Activated CD8-positive, alpha-beta T cell treated with anti-CD3 and anti-CD28 coated beads for 36 hours (primary cell): ENCODE measurements around the gene TMEM123. TPM values are rescaled to one million over a fixed set of nuclear protein-coding genes. Genes with fewer than 3 reads are reported as not detected.

ENCODE experiments used
- ATAC-seq: fragments of 200-7000 bp; cut with Tn5 transposase; one replicate; pipeline ENCODE4 v1.10.0; 2021; ENCODE audit warnings: mild to moderate bottlenecking, moderate library complexity
- CTCF ChIA-PET: fragments of 350-600 bp; sonication (Branson Sonifier 250); formaldehyde crosslinking; loops from one replicate; lab custom pipeline; 2021; ENCODE audit warnings: antibody characterized with exemption; lab: Charles Lee
- POLR2A ChIA-PET: fragments of 350-600 bp; sonication (Branson Sonifier 250); formaldehyde crosslinking; loops from one replicate; lab custom pipeline; 2021; ENCODE audit warnings: antibody characterized with exemption; lab: Charles Lee
- DNase-seq: peaks from one replicate; pipeline ENCODE4 v3.0.0-alpha.2; 2020
- H3K27ac Mint-ChIP-seq: one replicate; pipeline ENCODE4 v1.8.0; 2021; ENCODE audit warnings: mild to moderate bottlenecking, mixed read lengths
- H3K27me3 Mint-ChIP-seq: one replicate; pipeline ENCODE4 v1.8.0; 2021; ENCODE audit warnings: mixed read lengths
- H3K36me3 Mint-ChIP-seq: one replicate; pipeline ENCODE4 v1.8.0; 2021; ENCODE audit warnings: low read depth, mixed read lengths
- H3K4me1 Mint-ChIP-seq: one replicate; pipeline ENCODE4 v1.8.0; 2021; ENCODE audit warnings: low read depth, mixed read lengths
- H3K4me3 Mint-ChIP-seq: one replicate; pipeline ENCODE4 v1.8.0; 2021; ENCODE audit warnings: mild to moderate bottlenecking, moderate library complexity, mixed read lengths
- H3K9me3 Mint-ChIP-seq: one replicate; pipeline ENCODE4 v1.8.0; 2021; ENCODE audit warnings: mixed read lengths
- intact Hi-C: fragments of 100-400 bp; cut with micrococcal nuclease; formaldehyde crosslinking; loops from one replicate; pipeline ENCODE4 v1.10.0; 2022
- total RNA-seq, 2 experiments: library from RNA; stranded (reverse); gene quantifications; one replicate each; pipeline ENCODE4 v1.2.3, GENCODE V29; 2021
- TF ChIP-seq, protein P1 (sequence below): fragments of 200-600 bp; IDR thresholded peaks from one replicate; pipeline ENCODE4 v1.8.0; 2022; ENCODE audit warnings: antibody characterized with exemption, mild to moderate bottlenecking

TMEM123 gene
- total RNA-seq, 2 experiments from 2014 or later: 234 to 235 TPM

DNA sequence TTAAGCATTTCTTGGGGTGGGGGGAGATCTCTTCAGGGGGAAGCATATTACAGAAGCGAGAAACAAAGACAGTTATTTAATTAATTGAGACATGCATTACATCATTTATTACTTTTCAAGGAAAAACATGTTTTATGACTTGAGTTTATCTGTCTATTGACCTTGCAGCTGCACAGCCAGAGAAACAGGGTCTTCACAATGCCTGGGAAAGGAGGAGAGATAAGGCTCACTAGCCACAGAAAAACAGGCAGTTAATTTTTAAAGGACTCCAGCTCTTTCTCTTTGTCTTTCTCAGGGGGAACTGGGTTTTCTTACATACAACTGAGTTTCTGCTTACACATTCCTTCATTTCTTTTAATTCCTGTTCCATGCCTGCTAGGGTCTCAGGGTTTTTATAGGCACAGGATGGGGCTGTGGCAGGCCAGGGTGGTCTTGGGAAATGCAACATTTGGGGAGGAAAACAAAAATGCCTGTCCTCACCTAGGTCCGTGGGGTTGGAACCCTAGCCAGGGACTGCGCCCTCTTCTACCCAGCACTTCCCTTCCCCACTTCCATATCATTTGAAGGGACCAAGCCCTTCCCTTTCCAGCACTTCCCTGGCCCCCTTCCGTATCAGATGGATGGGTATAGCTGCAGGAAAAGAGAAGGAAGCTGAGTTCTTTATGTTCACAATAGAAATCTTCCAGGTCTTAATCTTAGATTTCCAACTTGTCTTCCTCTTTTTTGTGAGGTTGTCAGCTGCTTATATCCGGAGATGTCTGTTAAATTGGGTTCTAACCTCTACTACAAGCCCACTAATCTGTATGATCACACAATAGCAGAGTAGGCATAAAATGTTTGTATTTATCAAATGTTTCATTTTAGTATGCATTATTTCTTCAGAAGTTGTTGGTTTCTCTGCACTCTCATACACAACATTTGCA is 67.2 kb downstream of the TMEM123 start:
- H3K4me1 Mint-ChIP-seq: peaks cover 44% of the 10 kb centered on the region
- ChIA-PET POLR2A (interaction anchor here (1.4 to 2.6 kb wide), 2 partner anchors 7 to 12 kb away, joined by 5 to 8 read pairs; no protein-coding TSS in a partner anchor), CTCF (interaction anchor here (1.3 to 1.6 kb wide), 2 partner anchors 17 to 111 kb away, joined by 4 to 5 read pairs; no protein-coding TSS in a partner anchor)
- intact Hi-C loops: no loop called here
- no peak overlapping the region for H3K4me3 Mint-ChIP-seq
- ATAC-seq (no peak), DNase-seq (no peak)
- peaks cover 8% of the 10 kb centered on the region for H3K9me3 Mint-ChIP-seq
- peak overlapping the region; percentile 47 for H3K27ac Mint-ChIP-seq
- no peaks in the 10 kb centered on the region for H3K27me3 Mint-ChIP-seq
- peaks cover 50% of the 10 kb centered on the region for H3K36me3 Mint-ChIP-seq
- TF ChIP-seq, protein P1, sequence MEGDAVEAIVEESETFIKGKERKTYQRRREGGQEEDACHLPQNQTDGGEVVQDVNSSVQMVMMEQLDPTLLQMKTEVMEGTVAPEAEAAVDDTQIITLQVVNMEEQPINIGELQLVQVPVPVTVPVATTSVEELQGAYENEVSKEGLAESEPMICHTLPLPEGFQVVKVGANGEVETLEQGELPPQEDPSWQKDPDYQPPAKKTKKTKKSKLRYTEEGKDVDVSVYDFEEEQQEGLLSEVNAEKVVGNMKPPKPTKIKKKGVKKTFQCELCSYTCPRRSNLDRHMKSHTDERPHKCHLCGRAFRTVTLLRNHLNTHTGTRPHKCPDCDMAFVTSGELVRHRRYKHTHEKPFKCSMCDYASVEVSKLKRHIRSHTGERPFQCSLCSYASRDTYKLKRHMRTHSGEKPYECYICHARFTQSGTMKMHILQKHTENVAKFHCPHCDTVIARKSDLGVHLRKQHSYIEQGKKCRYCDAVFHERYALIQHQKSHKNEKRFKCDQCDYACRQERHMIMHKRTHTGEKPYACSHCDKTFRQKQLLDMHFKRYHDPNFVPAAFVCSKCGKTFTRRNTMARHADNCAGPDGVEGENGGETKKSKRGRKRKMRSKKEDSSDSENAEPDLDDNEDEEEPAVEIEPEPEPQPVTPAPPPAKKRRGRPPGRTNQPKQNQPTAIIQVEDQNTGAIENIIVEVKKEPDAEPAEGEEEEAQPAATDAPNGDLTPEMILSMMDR: no peak

- H3K4me3 Mint-ChIP-seq: no peak overlapping the region
- intact Hi-C loops: no loop called here
- ChIA-PET POLR2A (interaction anchor here (1.4 to 2.6 kb wide), 2 partner anchors 8 to 13 kb away, joined by 5 to 8 read pairs; no protein-coding TSS in a partner anchor), CTCF (interaction anchor here (0.6 to 6.5 kb wide), 6 partner anchors 7 to 228 kb away, joined by 3 to 59 read pairs (median 4); no protein-coding TSS in a partner anchor)
- TF ChIP-seq, protein P1: no peak
- H3K27me3 Mint-ChIP-seq: no peaks in the 10 kb centered on the region
- DNase-seq: no peak
- peaks cover 41% of the 10 kb centered on the region for H3K4me1 Mint-ChIP-seq
- H3K36me3 Mint-ChIP-seq: peaks cover 52% of the 10 kb centered on the region
- peak overlapping the region; percentile 28 for H3K27ac Mint-ChIP-seq
- H3K9me3 Mint-ChIP-seq: peaks cover 8% of the 10 kb centered on the region
- ATAC-seq: no peak
Observed at GRCh38 chr11:102384419-102385079, 68.0 kb downstream of the TMEM123 start.

DNA sequence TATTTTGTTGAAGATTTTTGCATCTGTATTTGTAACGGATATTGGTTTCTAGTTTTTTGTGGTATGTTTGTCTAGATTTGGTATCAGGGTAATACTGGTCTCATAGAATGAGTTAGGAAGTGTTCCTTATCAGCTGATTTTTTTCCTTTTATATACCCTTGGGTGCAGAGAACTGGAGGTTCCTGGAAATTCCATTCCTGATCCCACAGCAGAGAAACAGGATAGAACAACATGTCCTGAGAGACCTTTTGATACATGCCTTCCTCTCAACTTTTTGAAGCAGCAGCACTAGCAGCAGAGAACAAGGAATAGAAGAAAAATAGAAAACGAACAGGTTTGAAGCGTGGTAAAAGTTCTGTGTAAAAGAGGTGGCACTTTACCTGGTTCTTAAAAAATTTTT is 68.7 kb downstream of the TMEM123 start:
- Mint-ChIP-seq H3K36me3 (peaks cover 48% of the 10 kb centered on the region), H3K27ac (no peak overlapping the region), H3K27me3 (no peaks in the 10 kb centered on the region), H3K9me3 (peaks cover 5% of the 10 kb centered on the region), H3K4me1 (peaks cover 37% of the 10 kb centered on the region), H3K4me3 (no peak overlapping the region)
- TF ChIP-seq, protein P1: no peak
- POLR2A ChIA-PET: interaction anchor here (1.4 to 2.6 kb wide), 2 partner anchors 9 to 14 kb away, joined by 5 to 8 read pairs; no protein-coding TSS in a partner anchor
- DNase-seq (no peak), ATAC-seq (no peak)
- CTCF ChIA-PET: interaction anchor here (1.0 to 6.5 kb wide), 5 partner anchors 8 to 229 kb away, joined by 3 to 59 read pairs (median 4); no protein-coding TSS in a partner anchor
- intact Hi-C loops: no loop called here

DNA sequence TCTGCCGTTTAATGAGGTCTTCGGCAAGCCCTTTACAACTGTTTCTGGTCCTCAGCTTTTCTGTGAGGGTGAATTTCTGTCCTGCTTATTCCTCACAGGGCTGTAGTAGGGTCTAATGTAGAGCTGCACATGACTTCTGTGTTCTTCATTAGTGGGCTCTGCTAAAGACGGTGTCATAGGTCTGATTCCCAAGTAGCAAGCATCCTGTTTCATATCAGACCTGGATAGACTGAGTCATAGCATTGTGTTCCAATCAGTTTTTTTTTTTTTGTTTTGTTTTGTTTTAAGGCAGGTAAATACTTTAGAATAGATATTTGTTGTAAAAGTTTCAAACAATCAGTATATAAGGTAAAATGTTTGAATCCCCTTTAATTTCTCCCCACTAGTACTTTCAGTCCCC is 70.2 kb downstream of the TMEM123 start:
- H3K27me3 Mint-ChIP-seq: no peaks in the 10 kb centered on the region
- CTCF ChIA-PET: interaction anchor here (0.9 to 6.5 kb wide), 4 partner anchors 9 to 114 kb away, joined by 3 to 59 read pairs (median 11); no protein-coding TSS in a partner anchor
- POLR2A ChIA-PET: interaction anchor here (0.7 to 2.6 kb wide), 2 partner anchors 10 to 96 kb away, joined by 3 to 8 read pairs; no protein-coding TSS in a partner anchor
- H3K4me3 Mint-ChIP-seq: no peak overlapping the region
- no peak overlapping the region for H3K27ac Mint-ChIP-seq
- peaks cover 46% of the 10 kb centered on the region for H3K36me3 Mint-ChIP-seq
- ATAC-seq (no peak), DNase-seq (no peak)
- H3K4me1 Mint-ChIP-seq: peaks cover 40% of the 10 kb centered on the region
- TF ChIP-seq, protein P1: no peak
- intact Hi-C loops: no loop called here
- H3K9me3 Mint-ChIP-seq: no peaks in the 10 kb centered on the region
